GM12878 (cell line): ENCODE data around the gene ASTL. TPM values are rescaled to one million over a fixed set of nuclear protein-coding genes. Genes with fewer than 3 reads are reported as not detected.

Experiments used
- ATAC-seq: fragments of 200-7000 bp; cut with Tn5 transposase; 3 replicates; pipeline ENCODE4 v1.9.1; 2020; ENCODE audit warnings: mild to moderate bottlenecking, moderate library complexity
- BruUV-seq: library from RNA; stranded (reverse); fragments of 400-500 nt; replicated peaks from 2 replicates; lab custom pipeline; 2021; lab: Mats Ljungman, UMichigan
- CTCF ChIA-PET: fragments of 300-600 bp; sonication (Branson Sonifier 250); formaldehyde crosslinking; extraction: SDS; loops from one replicate; lab custom pipeline; 2021; ENCODE audit warnings: inconsistent platforms; lab: Yijun Ruan, JAX
- POLR2A ChIA-PET: fragments of 350-600 bp; formaldehyde crosslinking; extraction: SDS; loops from one replicate; lab custom pipeline; 2021; ENCODE audit warnings: inconsistent platforms; lab: Charles Lee
- RAD21 ChIA-PET: fragments of 300-600 bp; sonication (Branson Sonifier 250); formaldehyde crosslinking; loops from one replicate; lab custom pipeline; 2023; ENCODE audit warnings: antibody characterized with exemption; ENCODE audit not compliant: unreplicated experiment; lab: Charles Lee
- SMC1A ChIA-PET: fragments of 300-600 bp; sonication (Branson Sonifier 250); formaldehyde crosslinking; loops from one replicate; lab custom pipeline; 2023; ENCODE audit not compliant: unreplicated experiment, uncharacterized antibody; lab: Charles Lee
- DNase-seq: peaks from one replicate; pipeline ENCODE4 v3.0.0-alpha.2; 2011; ENCODE audit warnings: low read depth, low spot score
- FAIRE-seq: peaks from 3 replicates; lab custom pipeline; 2011; peaks lifted over from hg19 to GRCh38; lab: Jason Lieb, UNC
- H2AFZ ChIP-seq: 2 replicates; pipeline ENCODE4 v1.6.0; 2011; ENCODE audit warnings: low read depth, low read length, control low read depth; ENCODE audit not compliant: control insufficient read depth
- H3K27ac ChIP-seq: 2 replicates; pipeline ENCODE4 v1.5.1; 2011; ENCODE audit warnings: control low read depth; ENCODE audit not compliant: control insufficient read depth, insufficient read depth
- H3K27me3 ChIP-seq, 2 experiments: replicated peaks in 1 of 2; 2 replicates each; pipeline versions ENCODE4 v1.6.0 to v1.6.1; 2011; ENCODE audit warnings: low read length in 1 of 2; ENCODE audit not compliant: control insufficient read depth in 2 of 2, insufficient read depth in 2 of 2
- H3K36me3 ChIP-seq, 2 experiments: 2 replicates each; pipeline ENCODE4 v1.5.1; 2011; ENCODE audit warnings: low read length in 1 of 2; ENCODE audit not compliant: control insufficient read depth in 2 of 2, insufficient read depth in 2 of 2
- H3K4me1 ChIP-seq: 2 replicates; pipeline ENCODE4 v1.6.1; 2011; ENCODE audit warnings: mild to moderate bottlenecking, low read length, moderate library complexity, mixed read lengths; ENCODE audit not compliant: control insufficient read depth, insufficient read depth
- H3K4me2 ChIP-seq: 2 replicates; pipeline ENCODE4 v1.6.0; 2011; ENCODE audit warnings: control low read depth; ENCODE audit not compliant: control insufficient read depth, insufficient read depth
- H3K4me3 ChIP-seq: fragments of 200-600 bp; sonication (generic); 2 replicates; pipeline ENCODE4 v1.5.1; 2016
- H3K79me2 ChIP-seq: 2 replicates; pipeline ENCODE4 v1.6.0; 2011; ENCODE audit warnings: low read length; ENCODE audit not compliant: control insufficient read depth, insufficient read depth
- H3K9ac ChIP-seq: 2 replicates; pipeline ENCODE4 v1.8.0; 2011; ENCODE audit warnings: low read length, control low read depth, mixed read lengths; ENCODE audit not compliant: control insufficient read depth, insufficient read depth
- H3K9me3 ChIP-seq: replicated peaks from 3 replicates; pipeline ENCODE4 v1.5.1; 2011; ENCODE audit warnings: mild to moderate bottlenecking, low read length; ENCODE audit not compliant: control insufficient read depth, insufficient read depth
- H4K20me1 ChIP-seq: 2 replicates; pipeline ENCODE4 v1.6.0; 2011; ENCODE audit not compliant: control insufficient read depth, insufficient read depth
- CREM ChIP-seq: IDR thresholded peaks from 2 replicates; pipeline ENCODE4 v1.6.1; 2014; ENCODE audit warnings: antibody characterized with exemption, low read depth
- IRF3 ChIP-seq: fragments of 450-650 bp; IDR thresholded peaks from 2 replicates; pipeline ENCODE4 v1.6.1; 2014; ENCODE audit warnings: mild to moderate bottlenecking
- JUNB ChIP-seq: IDR thresholded peaks from 2 replicates; pipeline ENCODE4 v1.6.1; 2016; ENCODE audit warnings: antibody characterized with exemption, mild to moderate bottlenecking
- LARP7 ChIP-seq: fragments of 450-650 bp; IDR thresholded peaks from 2 replicates; pipeline ENCODE4 v1.6.1; 2017; ENCODE audit warnings: mild to moderate bottlenecking
- NFYB ChIP-seq: IDR thresholded peaks from 2 replicates; pipeline ENCODE4 v1.6.1; 2011; ENCODE audit warnings: low read depth, mild to moderate bottlenecking, low read length, improper control_type of control experiment, moderate library complexity; ENCODE audit not compliant: insufficient read depth
- RAD21 ChIP-seq: IDR thresholded peaks from 2 replicates; pipeline ENCODE4 v1.6.1; 2011; ENCODE audit warnings: mild to moderate bottlenecking, low read depth, low read length, moderate library complexity; ENCODE audit not compliant: insufficient read depth
- ZNF592 ChIP-seq: fragments of 450-650 bp; IDR thresholded peaks from 2 replicates; pipeline ENCODE4 v1.6.1; 2017; ENCODE audit warnings: mild to moderate bottlenecking, moderate library complexity
- WGBS: methylation state at CpG from one replicate; pipeline ENCODE4 v1.1.6; 2016; ENCODE audit warnings: low lambda C conversion rate; ENCODE audit not compliant: insufficient replicate concordance, insufficient coverage; ENCODE audit errors: missing lambda C conversion rate; 5-methylcytosine and 5-hydroxymethylcytosine counted together
- in situ Hi-C: fragments of 300-500 bp; cut with MboI; formaldehyde crosslinking; loops from 9 replicates; pipeline ENCODE4 v1.14.3; 2018; ENCODE audit warnings: mixed read lengths
- intact Hi-C: fragments of 100-400 bp; cut with micrococcal nuclease; formaldehyde crosslinking; loops from one replicate; pipeline ENCODE4 v1.14.2; 2022; ENCODE audit not compliant: unreplicated experiment
- polyA plus RNA-seq, 11 experiments: library from polyadenylated mRNA; depleted of rRNA in 4 of 11; unstranded in 6 of 11; stranded (reverse) in 5 of 11; fragments of >200 nt; fragmentation: Nextera tagmentation in 4 of 11; fragmentation: Illumina TruSeq in 1 of 11; extraction: Ambion mirVana in 4 of 11; extraction: Trizol in 1 of 11; gene quantifications; 1 replicate in 1 of 11; 2 replicates in 10 of 11; pipeline versions ENCODE4 v1.2.1 to v1.2.3, GENCODE V29; 2011 to 2016; ENCODE audit warnings: inconsistent platforms in 2 of 11, missing spikeins in 2 of 11, low read depth in 1 of 11
- total RNA-seq, 4 experiments: library from RNA; depleted of rRNA in 3 of 4; stranded (reverse); fragments of >200 nt in 3 of 4; fragmentation: Illumina TruSeq in 1 of 4; extraction: Trizol in 1 of 4; gene quantifications; 2 replicates each; pipeline versions ENCODE4 v1.2.1 to v1.2.3, GENCODE V29; 2013 to 2021

Gene ASTL
- total and polyA plus RNA-seq, 10 of the 15 experiments (the other 5 are each of a cell fraction or from before 2014, with no cell fraction given) = 0.18 to 1.0 (median 0.38) TPM; not detected in 4

- CTCF ChIA-PET = interaction anchor here (1.2 kb wide), 1 partner anchor 20 kb away, joined by 5 read pairs; no protein-coding TSS in a partner anchor
Measured at GRCh38 chr2:96121414-96121813, 16.9 kb downstream of the ASTL start.

More at GRCh38 chr2:96121414-96121813, 16.9 kb downstream of the ASTL start:
- Histone ChIP-seq H4K20me1 (no peaks in the 10 kb centered on the region; the same call in 1 of the 2 replicates), H3K4me2 (no peak overlapping the region), H3K9me3 (no peaks in the 10 kb centered on the region), H3K27ac (no peak overlapping the region), H3K27me3 (peaks cover 0 to 1% of the 10 kb centered on the region in 2 experiments; a peak in 2 of 4 replicates), H2AFZ (no peak overlapping the region), H3K79me2 (no peaks in the 10 kb centered on the region), H3K9ac (no peak overlapping the region), H3K4me3 (no peak overlapping the region), H3K36me3 (no peaks in the 10 kb centered on the region), H3K4me1 (peaks cover 10% of the 10 kb centered on the region)
- ChIA-PET RAD21 (no interaction called here), POLR2A (no interaction called here), SMC1A (no interaction called here)
- TF ChIP-seq JUNB (no peak), ZNF592 (no peak), RAD21 (no peak), NFYB (no peak), IRF3 (no peak), LARP7 (no peak), CREM (no peak)
- DNase-seq (no peak), ATAC-seq (no peak), FAIRE-seq (no peak)
- no TSS peak for BruUV-seq
- in situ Hi-C loops (no loop called here), intact Hi-C loops (no loop called here)
- WGBS = 91% methylated on average over 4 of the region's 4 CpGs
